Hair follicle dermal papilla cell (primary cell): ENCODE data around the gene MS4A5. TPM values are rescaled to one million over a fixed set of nuclear protein-coding genes. Genes with fewer than 3 reads are reported as not detected.

Experiments
- total RNA-seq: library from RNA; depleted of rRNA; stranded (reverse); fragments of >200 nt; gene quantifications from 2 replicates; pipeline ENCODE4 v1.2.3, GENCODE V29; 2012

MS4A5 gene, protein sequence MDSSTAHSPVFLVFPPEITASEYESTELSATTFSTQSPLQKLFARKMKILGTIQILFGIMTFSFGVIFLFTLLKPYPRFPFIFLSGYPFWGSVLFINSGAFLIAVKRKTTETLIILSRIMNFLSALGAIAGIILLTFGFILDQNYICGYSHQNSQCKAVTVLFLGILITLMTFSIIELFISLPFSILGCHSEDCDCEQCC
- total RNA-seq = not detected in 2 replicates

DNA sequence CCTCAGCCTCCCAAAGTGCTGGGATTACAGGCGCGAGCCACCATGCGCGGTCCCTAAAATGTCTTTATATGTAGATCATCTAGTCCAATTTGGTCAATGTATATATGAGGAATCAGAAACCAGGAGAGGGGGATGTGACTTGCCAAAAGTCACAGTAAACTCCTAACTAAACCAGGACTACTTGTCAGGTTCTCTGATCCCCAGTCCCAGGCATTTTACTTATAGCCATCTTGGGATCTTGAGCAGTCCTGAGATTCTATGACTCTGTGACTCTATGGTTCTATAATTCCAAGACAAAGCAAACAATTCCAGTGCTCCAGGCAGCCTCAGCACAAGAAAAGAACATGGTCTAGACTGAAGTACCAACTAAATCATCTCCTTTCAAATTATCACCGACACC, at the start of gene MS4A5:
MS4A5 (plus strand) TSS at position 301 of the 400 bp plus-strand sequence. CDS start 103 bp downstream, outside the sequence.

DNA sequence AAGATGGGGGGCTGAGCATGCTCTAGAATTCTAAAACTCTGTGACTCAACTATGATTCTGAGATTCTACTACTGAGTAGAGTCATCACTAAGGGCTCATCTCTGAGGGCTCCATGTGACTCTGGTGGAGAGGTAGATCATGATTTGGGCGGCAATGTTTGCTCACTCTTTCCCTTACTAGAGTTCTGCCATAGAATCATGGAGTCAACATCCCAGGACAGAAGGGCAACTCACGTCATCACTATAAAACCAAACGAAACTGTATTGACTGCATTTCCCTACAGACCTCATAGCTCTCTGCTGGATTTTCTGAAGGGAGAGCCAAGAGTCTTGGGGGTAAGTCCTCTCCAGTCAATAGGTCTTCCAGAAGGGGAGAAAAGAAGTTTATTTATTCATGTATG, 33.0 kb upstream of the MS4A5 start, which contains the start of gene MS4A14:
MS4A14 (plus strand) TSS at position 78 of the 400 bp plus-strand sequence; CDS start at position 198, 120 bp downstream.

DNA sequence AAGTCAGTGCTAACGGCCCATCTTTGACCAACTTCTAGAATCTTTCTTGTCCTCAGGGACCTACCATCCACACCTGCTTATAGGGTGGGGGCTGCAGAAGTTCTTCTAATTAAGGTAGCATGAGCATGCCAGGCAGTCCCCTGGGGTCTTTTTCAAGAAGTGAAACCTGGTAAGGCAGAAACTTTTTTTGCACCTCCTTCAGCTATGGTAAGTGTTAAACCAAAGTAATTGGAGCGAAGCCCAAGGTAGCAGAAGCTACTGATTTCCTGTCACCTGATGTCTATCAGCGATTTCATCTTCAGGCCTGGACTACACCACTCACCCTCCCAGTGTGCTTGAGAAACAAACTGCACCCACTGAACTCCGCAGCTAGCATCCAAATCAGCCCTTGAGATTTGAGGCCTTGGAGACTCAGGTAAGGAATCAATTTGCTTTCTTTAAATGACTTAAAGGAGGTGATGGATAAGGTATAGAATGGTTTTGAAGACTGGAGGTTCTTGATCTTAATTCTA, 26.2 kb downstream of the MS4A5 start, which contains the start of gene MS4A1:
MS4A1 (plus strand) TSS at position 317 of the 512 bp plus-strand sequence. CDS start 6,528 bp downstream, outside the sequence.

DNA sequence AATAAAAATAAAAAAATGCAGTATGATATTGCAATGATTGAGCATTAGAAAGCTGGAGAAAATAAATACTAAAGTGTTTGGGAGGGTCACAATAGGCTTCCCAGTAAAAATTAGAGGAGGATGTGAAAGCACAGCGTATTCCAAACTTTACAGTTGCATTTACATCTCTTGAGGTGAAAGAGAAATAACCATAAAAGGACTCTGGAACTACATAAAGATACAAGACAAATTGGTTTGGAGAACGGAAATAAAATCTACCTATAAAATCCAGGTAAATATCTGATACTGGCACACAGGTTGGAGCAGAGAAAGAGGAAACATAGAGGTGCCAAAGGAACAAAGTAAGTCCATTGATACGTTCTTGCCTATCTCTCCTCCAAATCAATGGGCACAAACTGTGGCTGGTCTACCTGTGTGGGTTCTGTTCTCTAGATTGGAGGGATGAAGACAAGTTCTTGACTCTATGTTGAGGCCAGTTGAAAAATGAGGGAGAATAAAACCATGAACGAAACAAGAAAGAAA, 63.2 kb downstream of the MS4A5 start, which contains the start of gene MS4A12:
MS4A12 (plus strand) TSS at position 291 of the 522 bp plus-strand sequence. CDS start 4,541 bp downstream, outside the sequence.

Other genes starting within 250 kb of the MS4A5 start
- gene MS4A6A, start 246.5 kb upstream of the MS4A5 start, total RNA-seq = not detected in 2 replicates
- gene MS4A4E, start 186.4 kb upstream of the MS4A5 start, total RNA-seq = not detected in 2 replicates
- not detected in 2 replicates for gene MS4A4A, start 148.9 kb upstream of the MS4A5 start, total RNA-seq
- gene MS4A6E, start 102.3 kb upstream of the MS4A5 start, total RNA-seq = not detected in 2 replicates
- gene MS4A7, start 51.0 kb upstream of the MS4A5 start, total RNA-seq = not detected in 2 replicates
- gene MS4A14, start 33.1 kb upstream of the MS4A5 start, total RNA-seq = not detected in 2 replicates
- gene MS4A1, start 26.3 kb downstream of the MS4A5 start, total RNA-seq = not detected in 2 replicates
- gene MS4A12, start 63.2 kb downstream of the MS4A5 start, total RNA-seq = not detected in 2 replicates
- not detected in 2 replicates for gene MS4A13, start 85.8 kb downstream of the MS4A5 start, total RNA-seq